Measurements from ENCODE around the gene CEBPB. TPM values are rescaled to one million over a fixed set of nuclear protein-coding genes. Genes with fewer than 3 reads are reported as not detected.
"Not testable (repeated sequence)": the region's sequence is repeated elsewhere in the genome, so short reads cannot be mapped to it uniquely, and the experiment has no call there.

Gene CEBPB
- total RNA-seq, 1 donor from 2014 or later: 36.4 TPM

DNA sequence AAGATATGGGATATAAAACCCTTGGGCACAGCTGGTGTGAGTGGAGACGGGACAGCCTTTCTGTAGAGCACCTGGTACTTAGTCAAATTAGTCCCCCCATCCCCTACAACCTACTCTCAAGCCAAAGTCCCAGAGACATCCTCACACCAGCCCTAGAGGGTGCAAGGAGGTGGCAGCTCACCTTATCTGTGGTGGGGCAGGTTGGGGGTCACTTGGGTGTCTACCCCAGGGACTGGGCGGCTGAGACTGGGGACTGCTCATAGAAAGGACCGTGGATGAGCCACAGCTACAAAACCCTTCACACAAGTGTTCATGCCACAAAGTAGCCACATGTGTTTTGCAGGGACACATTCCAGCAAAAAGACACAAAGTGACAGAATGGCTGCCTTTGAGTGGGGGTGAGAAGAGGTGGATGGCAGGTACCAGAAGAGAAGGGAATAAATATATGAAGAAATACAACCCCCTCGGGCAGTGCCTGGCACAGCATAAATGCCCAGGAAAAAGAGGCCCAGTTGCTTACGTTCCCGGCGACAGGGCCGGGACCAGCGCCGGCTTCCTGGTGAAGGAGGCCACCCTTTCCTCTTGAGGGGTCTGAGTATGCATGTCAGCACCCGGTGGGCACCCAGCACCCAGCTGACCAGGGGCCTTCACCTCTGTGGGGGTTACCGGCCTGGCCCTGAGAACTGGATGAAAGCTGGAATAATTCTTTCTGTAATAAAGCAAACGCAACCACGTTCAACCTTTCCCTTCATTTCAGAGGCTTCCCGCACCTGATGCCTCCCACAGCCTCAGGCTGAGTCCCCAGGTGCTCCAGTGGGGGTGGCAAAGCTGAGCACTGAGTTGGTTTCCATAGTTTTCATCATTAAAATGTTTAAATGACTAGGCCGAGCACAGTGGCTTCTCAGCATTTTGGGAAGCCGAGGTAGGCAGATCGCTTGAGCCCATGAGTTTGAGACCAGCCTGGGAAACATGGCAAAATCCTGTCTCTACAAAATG, 14.4 kb upstream of the CEBPB start:
- Mint-ChIP-seq H3K27ac (no peak overlapping the region), H3K4me3 (ENCODE audit: low read depth) (no peak overlapping the region), H3K27me3 (ENCODE audit: low read depth) (peaks cover 5% of the 10 kb centered on the region), H3K9me3 (no peaks in the 10 kb centered on the region), H3K36me3 (ENCODE audit: low read depth) (no peaks in the 10 kb centered on the region), H3K4me1 (ENCODE audit: low read depth) (peaks cover 4% of the 10 kb centered on the region)
- DNase-seq (ENCODE audit: low spot score): no peak
- intact Hi-C loops (cut with micrococcal nuclease): no loop called here

DNA sequence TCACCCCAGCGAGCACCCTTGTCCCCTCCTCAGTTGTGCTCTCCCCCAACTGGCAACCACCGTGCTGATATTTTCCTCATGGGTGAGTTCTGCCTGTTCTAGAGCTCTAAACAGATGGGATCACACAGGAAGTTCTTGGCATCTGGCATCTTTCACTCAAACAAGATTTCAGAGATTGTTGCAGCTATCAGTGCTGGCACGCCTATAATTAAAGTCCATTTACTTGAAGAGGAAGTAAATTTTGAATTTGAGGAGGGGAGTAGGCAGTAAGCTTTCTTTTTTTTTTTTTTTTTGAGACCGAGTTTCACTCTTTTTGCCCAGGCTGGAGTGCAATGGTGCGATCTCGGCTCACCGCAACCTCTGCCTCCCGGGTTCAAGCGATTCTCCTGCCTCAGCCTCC, 12.0 kb upstream of the CEBPB start:
- not testable (repeated sequence) for H3K36me3 Mint-ChIP-seq (ENCODE audit: low read depth); H3K4me3 Mint-ChIP-seq (ENCODE audit: low read depth); H3K9me3 Mint-ChIP-seq; H3K4me1 Mint-ChIP-seq (ENCODE audit: low read depth); H3K27me3 Mint-ChIP-seq (ENCODE audit: low read depth); DNase-seq (ENCODE audit: low spot score); H3K27ac Mint-ChIP-seq
- intact Hi-C loops (cut with micrococcal nuclease): loop anchor here (2.0 kb wide), 1 partner anchor 58 kb away; no protein-coding TSS in a partner anchor

DNA sequence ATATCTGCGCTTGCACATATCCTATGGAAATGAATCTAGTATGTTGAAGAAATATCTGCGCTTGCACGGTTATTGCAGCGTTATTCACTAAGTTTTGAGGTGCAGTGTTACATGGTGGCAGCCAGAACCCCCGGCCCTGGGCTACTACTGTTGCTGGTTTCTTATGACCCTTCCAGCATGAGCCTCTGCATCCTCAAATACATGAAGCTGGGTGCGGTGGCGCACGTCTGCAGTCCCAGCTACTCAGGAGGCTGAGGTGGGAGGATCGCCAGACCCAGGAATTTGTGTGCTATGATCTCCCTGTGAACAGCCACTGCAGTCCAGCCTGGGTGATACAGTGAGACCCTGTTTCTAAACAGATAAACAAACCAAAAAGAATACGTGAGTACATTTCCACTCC, 9.3 kb upstream of the CEBPB start:
- no peak overlapping the region for H3K4me3 Mint-ChIP-seq (ENCODE audit: low read depth)
- DNase-seq (ENCODE audit: low spot score): no peak

DNA sequence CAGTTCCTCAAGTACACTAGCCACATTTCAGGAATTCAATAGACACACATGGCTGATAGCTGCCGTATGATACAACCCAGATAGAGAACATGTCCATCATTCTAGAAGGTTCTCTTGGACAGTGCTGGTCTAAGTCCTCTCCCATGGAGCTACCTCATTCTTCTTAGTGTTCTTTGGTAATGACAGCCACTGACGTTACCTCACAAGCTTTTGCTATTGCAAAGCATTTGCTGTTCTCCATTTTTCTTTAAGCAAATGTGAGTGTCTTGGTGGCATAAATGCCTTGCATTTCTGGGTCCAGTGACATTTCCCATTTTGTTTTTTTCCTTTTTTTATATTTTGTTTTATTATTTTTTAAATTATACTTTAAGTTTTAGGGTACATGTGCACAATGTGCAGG, 8.3 kb upstream of the CEBPB start:
- DNase-seq (ENCODE audit: low spot score): no peak
- no peaks in the 10 kb centered on the region for H3K36me3 Mint-ChIP-seq (ENCODE audit: low read depth)
- H3K9me3 Mint-ChIP-seq: no peaks in the 10 kb centered on the region
- H3K27ac Mint-ChIP-seq: no peak overlapping the region
- peaks cover 18% of the 10 kb centered on the region for H3K27me3 Mint-ChIP-seq (ENCODE audit: low read depth)
- no peak overlapping the region for H3K4me3 Mint-ChIP-seq (ENCODE audit: low read depth)
- intact Hi-C loops (cut with micrococcal nuclease): no loop called here
- peaks cover 6% of the 10 kb centered on the region for H3K4me1 Mint-ChIP-seq (ENCODE audit: low read depth)

More for the DNA sequence above, 9.3 kb upstream of the CEBPB start:
- H3K36me3 Mint-ChIP-seq (ENCODE audit: low read depth): no peaks in the 10 kb centered on the region
- no peaks in the 10 kb centered on the region for H3K9me3 Mint-ChIP-seq
- intact Hi-C loops (cut with micrococcal nuclease): no loop called here
- no peak overlapping the region for H3K27ac Mint-ChIP-seq
- peaks cover 5% of the 10 kb centered on the region for H3K4me1 Mint-ChIP-seq (ENCODE audit: low read depth)
- peaks cover 18% of the 10 kb centered on the region for H3K27me3 Mint-ChIP-seq (ENCODE audit: low read depth)

DNA sequence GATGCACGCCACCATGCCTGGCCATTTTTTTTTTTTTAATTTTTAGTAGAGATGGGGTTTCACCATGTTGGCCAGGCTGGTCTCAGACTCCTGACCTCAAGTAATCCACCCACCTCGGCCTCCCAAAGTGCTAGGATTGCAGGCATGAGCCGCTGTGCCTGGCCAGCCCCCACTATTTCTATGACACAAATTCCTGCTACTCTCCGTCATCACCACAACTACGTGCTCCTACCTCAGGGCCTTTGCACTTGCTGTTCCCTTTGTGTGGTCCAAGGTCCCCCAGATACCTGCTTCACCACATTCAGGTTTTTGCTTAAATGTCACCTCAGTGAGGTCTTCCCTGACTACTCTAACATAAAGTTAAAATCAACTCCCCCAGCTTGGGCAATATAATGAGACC, 5.2 kb upstream of the CEBPB start:
- H3K36me3 Mint-ChIP-seq (ENCODE audit: low read depth): no peaks in the 10 kb centered on the region
- H3K4me1 Mint-ChIP-seq (ENCODE audit: low read depth): peaks cover 6% of the 10 kb centered on the region
- H3K9me3 Mint-ChIP-seq: no peaks in the 10 kb centered on the region
- no peak overlapping the region for H3K27ac Mint-ChIP-seq
- H3K27me3 Mint-ChIP-seq (ENCODE audit: low read depth): peaks cover 18% of the 10 kb centered on the region
- H3K4me3 Mint-ChIP-seq (ENCODE audit: low read depth): no peak overlapping the region
- intact Hi-C loops (cut with micrococcal nuclease): no loop called here
- DNase-seq (ENCODE audit: low spot score): no peak

DNA sequence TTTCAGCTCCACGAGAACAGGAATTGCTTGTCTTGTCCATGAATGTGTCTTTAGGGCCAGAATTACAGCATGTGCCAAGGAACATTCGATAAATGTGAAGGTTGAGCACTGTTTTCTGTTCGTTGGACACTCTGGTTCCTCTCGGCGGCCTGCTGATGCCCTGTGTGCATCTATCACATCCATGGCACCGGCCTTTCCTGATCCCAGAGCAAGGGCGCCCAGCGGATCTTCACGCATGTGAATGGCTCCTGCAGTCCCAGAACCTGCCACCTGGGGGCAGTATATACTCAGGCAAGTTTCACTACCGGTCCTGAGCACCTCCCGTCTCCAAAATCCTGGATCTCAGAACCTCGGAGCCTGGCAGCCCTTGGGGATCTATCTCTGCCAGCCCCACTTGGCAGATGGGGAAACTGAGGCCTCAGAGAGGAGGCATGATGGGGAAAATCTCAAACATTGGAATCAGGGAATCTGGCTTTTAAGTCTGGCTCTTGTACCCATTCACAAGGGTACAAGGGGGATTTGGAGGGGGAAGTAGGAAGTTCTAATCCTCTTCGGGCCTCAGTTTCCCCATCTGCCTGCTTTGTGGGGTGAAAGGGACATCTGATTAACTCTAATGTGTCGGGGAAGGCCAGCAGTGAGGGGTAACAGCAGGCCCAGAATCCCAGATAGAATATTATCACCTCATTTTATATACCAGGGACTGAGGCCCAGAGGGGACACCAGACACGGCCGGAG, 4.3 kb upstream of the CEBPB start:
- Mint-ChIP-seq H3K4me1 (ENCODE audit: low read depth) (peaks cover 6% of the 10 kb centered on the region), H3K27ac (no peak overlapping the region), H3K4me3 (ENCODE audit: low read depth) (no peak overlapping the region), H3K9me3 (no peaks in the 10 kb centered on the region), H3K27me3 (ENCODE audit: low read depth) (peaks cover 18% of the 10 kb centered on the region), H3K36me3 (ENCODE audit: low read depth) (no peaks in the 10 kb centered on the region)
- intact Hi-C loops (cut with micrococcal nuclease): loop anchor here (1.0 kb wide), 2 partner anchors 274 to 278 kb away; no protein-coding TSS in a partner anchor
- peak; percentile 76 for DNase-seq (ENCODE audit: low spot score)

DNA sequence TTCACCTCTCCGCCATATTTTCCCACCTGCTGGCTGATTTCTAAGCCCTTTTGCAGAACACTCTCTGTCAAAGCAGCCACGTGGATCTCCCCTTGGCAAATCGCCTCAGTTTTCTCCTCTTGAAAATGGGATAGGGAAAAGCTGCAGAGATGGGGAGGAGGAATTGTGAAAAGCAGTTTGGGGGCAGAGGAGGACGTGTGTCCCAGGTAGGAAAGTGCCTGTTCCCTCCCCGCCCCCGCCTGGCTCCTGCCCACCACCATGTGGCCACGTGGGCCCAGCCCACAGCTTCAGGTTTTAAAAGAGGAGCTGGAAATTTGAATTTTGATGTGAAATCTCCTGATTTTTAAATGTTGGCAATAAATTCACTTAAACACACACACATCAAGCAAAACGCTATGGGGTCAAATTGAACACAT, 3.6 kb upstream of the CEBPB start:
- H3K4me3 Mint-ChIP-seq (ENCODE audit: low read depth): no peak overlapping the region
- no peak for DNase-seq (ENCODE audit: low spot score)
- H3K9me3 Mint-ChIP-seq: no peaks in the 10 kb centered on the region
- peaks cover 6% of the 10 kb centered on the region for H3K4me1 Mint-ChIP-seq (ENCODE audit: low read depth)
- H3K27ac Mint-ChIP-seq: no peak overlapping the region
- intact Hi-C loops (cut with micrococcal nuclease): loop anchor here (1.0 kb wide), 2 partner anchors 273 to 277 kb away; no protein-coding TSS in a partner anchor
- peaks cover 18% of the 10 kb centered on the region for H3K27me3 Mint-ChIP-seq (ENCODE audit: low read depth)
- H3K36me3 Mint-ChIP-seq (ENCODE audit: low read depth): no peaks in the 10 kb centered on the region

DNA sequence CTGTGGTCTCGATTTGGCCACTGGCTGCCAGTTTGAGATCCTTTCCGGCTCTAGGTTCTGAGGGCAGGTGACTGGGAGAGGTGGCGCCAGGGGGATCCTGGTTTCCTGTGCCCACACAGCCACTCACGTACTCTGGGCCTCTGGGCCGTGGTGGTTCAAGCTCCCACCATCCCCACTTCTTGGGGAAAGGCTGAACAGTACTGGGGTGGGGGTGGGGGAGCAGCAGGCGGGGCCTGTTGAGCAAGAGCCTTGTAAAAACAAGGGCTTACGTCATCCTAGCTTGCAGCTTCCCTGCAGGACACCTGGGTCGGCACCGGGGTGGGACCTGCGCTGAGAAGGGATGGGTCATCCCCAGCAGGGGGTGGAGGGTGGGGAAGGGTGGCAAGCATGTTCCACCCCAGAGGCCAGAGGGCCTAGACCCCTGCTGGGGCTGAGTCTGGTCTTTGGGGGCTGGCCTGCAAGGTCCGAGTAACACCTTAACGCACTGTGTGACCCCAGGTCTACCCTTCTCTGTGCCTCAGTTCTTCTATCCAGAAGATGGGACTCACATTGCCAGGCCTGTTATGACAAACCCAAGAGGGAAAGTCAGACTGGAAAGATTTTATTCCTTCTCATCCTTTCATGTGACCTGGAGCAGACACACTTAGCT, 3.1 kb upstream of the CEBPB start:
- H3K27me3 Mint-ChIP-seq (ENCODE audit: low read depth): peaks cover 18% of the 10 kb centered on the region
- no peak overlapping the region for H3K4me3 Mint-ChIP-seq (ENCODE audit: low read depth)
- intact Hi-C loops (cut with micrococcal nuclease): no loop called here
- H3K9me3 Mint-ChIP-seq: no peaks in the 10 kb centered on the region
- DNase-seq (ENCODE audit: low spot score): no peak
- peaks cover 5% of the 10 kb centered on the region for H3K36me3 Mint-ChIP-seq (ENCODE audit: low read depth)
- H3K4me1 Mint-ChIP-seq (ENCODE audit: low read depth): peaks cover 9% of the 10 kb centered on the region
- H3K27ac Mint-ChIP-seq: no peak overlapping the region

DNA sequence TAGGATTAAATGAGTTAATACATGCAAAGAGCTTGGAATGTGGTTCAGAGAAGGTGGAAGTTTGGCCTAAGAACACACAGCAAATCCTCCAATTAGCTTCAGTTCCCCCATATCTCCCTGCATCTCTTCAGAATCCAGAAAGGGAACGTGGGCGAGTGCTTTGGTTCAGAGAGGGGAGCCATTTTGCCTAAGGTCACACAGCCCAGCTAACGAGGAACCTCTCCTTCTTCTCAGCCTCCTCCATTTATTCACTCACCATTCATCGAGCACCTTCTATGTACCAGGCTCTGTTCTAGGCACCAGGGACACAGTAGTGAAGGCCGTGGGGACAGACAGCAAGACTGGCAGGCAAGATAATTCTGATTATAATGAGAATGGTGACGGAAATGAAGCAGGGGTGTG, 2.3 kb upstream of the CEBPB start:
- Mint-ChIP-seq H3K36me3 (ENCODE audit: low read depth) (peaks cover 12% of the 10 kb centered on the region), H3K9me3 (no peaks in the 10 kb centered on the region), H3K4me1 (ENCODE audit: low read depth) (peaks cover 14% of the 10 kb centered on the region), H3K27me3 (ENCODE audit: low read depth) (peaks cover 18% of the 10 kb centered on the region), H3K27ac (no peak overlapping the region), H3K4me3 (ENCODE audit: low read depth) (no peak overlapping the region)
- intact Hi-C loops (cut with micrococcal nuclease): no loop called here
- no peak for DNase-seq (ENCODE audit: low spot score)

DNA sequence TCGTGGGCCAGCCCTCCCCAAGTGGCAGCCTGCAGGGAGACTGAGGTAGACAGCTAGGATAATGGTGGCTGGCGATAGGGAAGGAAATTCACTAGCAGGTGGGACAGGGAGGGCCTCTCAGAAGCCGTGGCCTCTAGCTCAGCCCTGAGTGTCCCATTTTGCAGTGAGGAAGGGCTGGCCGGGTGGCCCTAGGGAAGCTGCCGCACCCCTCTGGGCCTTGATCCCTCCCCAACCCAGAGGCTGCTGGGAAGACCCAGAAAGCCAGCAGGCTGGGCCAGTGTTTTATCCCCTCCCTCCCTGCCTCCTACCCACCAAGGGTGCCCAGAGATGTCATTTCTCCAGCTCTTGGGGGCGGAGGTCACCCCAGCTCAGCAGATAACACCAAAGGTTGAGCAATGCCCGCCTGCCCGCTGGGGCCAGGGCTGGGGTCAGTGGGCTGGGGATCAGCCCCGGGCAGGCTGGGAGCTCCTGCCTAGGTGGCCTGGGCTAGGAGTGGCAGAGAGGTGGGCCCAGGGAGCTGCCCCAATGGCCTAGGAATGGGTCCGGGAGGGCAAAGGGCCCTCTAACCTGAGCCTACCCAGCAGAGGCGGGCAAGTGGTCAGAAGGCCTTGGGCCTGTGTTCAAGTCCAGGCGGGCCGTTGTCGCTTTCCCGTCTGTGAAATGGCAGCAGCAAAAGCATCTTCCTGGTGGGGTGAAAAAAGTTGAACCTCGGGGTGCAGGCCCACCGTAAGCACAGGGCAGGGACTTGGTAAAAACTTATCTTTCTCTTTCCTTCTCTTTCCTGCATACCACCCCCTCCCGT, 1.6 kb upstream of the CEBPB start:
- Mint-ChIP-seq H3K9me3 (no peaks in the 10 kb centered on the region), H3K27ac (no peak overlapping the region), H3K4me3 (ENCODE audit: low read depth) (no peak overlapping the region), H3K36me3 (ENCODE audit: low read depth) (peaks cover 18% of the 10 kb centered on the region), H3K4me1 (ENCODE audit: low read depth) (peaks cover 19% of the 10 kb centered on the region), H3K27me3 (ENCODE audit: low read depth) (peaks cover 18% of the 10 kb centered on the region)
- no peak for DNase-seq (ENCODE audit: low spot score)
- intact Hi-C loops (cut with micrococcal nuclease): no loop called here

DNA sequence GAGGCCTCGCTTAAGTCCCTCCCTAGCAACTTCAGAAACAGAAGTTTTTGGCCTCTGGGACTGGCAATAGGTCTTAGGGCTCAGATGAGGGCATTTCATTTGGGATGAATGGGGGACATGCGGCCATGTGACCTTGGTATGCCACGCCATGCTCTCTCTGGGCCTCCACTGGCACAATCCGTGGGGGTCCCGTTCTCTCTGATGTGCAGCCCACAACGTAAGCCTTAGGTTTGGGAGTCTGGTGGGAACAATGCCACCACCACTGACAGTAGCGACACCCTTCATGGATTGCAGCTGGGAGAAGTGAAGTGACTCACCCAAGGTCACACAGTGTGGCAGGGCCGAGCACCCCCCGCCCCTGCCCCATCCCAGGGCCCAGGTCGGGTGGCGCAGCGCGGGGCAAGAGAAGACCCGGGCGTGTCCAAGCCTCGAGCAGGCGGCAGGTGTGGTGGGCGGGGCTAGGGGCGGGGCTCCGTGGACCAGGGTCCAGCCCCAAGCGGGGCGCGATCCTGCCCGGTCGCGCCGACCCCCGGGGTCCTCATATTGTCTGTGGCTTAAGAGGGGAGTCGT, 864 bp upstream of the CEBPB start:
- Mint-ChIP-seq H3K27me3 (ENCODE audit: low read depth) (peaks cover 12% of the 10 kb centered on the region), H3K4me3 (ENCODE audit: low read depth) (peak overlapping the region; percentile 39), H3K27ac (no peak overlapping the region), H3K36me3 (ENCODE audit: low read depth) (peaks cover 25% of the 10 kb centered on the region), H3K9me3 (no peaks in the 10 kb centered on the region), H3K4me1 (ENCODE audit: low read depth) (peaks cover 23% of the 10 kb centered on the region)
- intact Hi-C loops (cut with micrococcal nuclease): loop anchor here (1.0 to 5.0 kb wide), 7 partner anchors 98 to 383 kb away; partner anchors contain the start of gene PTPN1
- no peak for DNase-seq (ENCODE audit: low spot score)
